Keratinocyte (primary cell): ENCODE data around the gene ECI1. TPM values are rescaled to one million over a fixed set of nuclear protein-coding genes. Genes with fewer than 3 reads are reported as not detected.

ENCODE experiments used
- DNase-seq: peaks from one replicate; pipeline ENCODE4 v3.0.0-alpha.2; 2011; ENCODE audit warnings: low read depth, missing footprints, low spot score
- FAIRE-seq: peaks from 2 replicates; lab custom pipeline; 2011; peaks lifted over from hg19 to GRCh38; lab: Jason Lieb, UNC
- H2AFZ ChIP-seq: 2 replicates; pipeline ENCODE4 v1.6.0; 2012; ENCODE audit warnings: low read length, control low read depth, inconsistent platforms; ENCODE audit not compliant: control insufficient read depth
- H3K27ac ChIP-seq: 2 replicates; pipeline ENCODE4 v1.5.1; 2011; ENCODE audit warnings: low read length; ENCODE audit not compliant: control insufficient read depth, insufficient read depth
- H3K27me3 ChIP-seq: 3 replicates; pipeline ENCODE4 v1.6.0; 2011; ENCODE audit warnings: low read length; ENCODE audit not compliant: control insufficient read depth, insufficient read depth; ENCODE audit errors: extremely low read depth
- H3K36me3 ChIP-seq, 2 experiments: 2 replicates in 1 of 2; 3 replicates in 1 of 2; pipeline ENCODE4 v1.5.1; 2011; ENCODE audit warnings: low read length in 2 of 2, mild to moderate bottlenecking in 1 of 2; ENCODE audit not compliant: control insufficient read depth in 2 of 2, insufficient read depth in 2 of 2; ENCODE audit errors: extremely low read depth in 1 of 2
- H3K4me1 ChIP-seq: 3 replicates; pipeline ENCODE4 v1.5.1; 2011; ENCODE audit warnings: low read length; ENCODE audit not compliant: control insufficient read depth, insufficient read depth; ENCODE audit errors: extremely low read depth
- H3K4me2 ChIP-seq: 3 replicates; pipeline ENCODE4 v1.6.0; 2011; ENCODE audit warnings: low read depth, low read length; ENCODE audit not compliant: control insufficient read depth, insufficient read depth; ENCODE audit errors: extremely low read depth
- H3K4me3 ChIP-seq, 3 experiments: fragments of 200-600 bp in 1 of 3; sonication (generic) in 1 of 3; 2 replicates in 2 of 3; 3 replicates in 1 of 3; pipeline ENCODE4 v1.5.1; 2011 to 2016; ENCODE audit warnings: low read length in 3 of 3, mild to moderate bottlenecking in 3 of 3, control low read depth in 2 of 3, inconsistent platforms in 1 of 3, low read depth in 1 of 3, mixed read lengths in 1 of 3, mixed run types in 1 of 3, moderate library complexity in 1 of 3; ENCODE audit not compliant: control insufficient read depth in 2 of 3, insufficient read depth in 2 of 3; ENCODE audit errors: extremely low read depth in 1 of 3
- H3K79me2 ChIP-seq: 2 replicates; pipeline ENCODE4 v1.6.0; 2012; ENCODE audit warnings: low read length; ENCODE audit not compliant: control insufficient read depth, insufficient read depth
- H3K9ac ChIP-seq: 3 replicates; pipeline ENCODE4 v1.6.0; 2011; ENCODE audit warnings: low read length; ENCODE audit not compliant: control insufficient read depth, insufficient read depth; ENCODE audit errors: extremely low read depth
- H3K9me1 ChIP-seq: 3 replicates; pipeline ENCODE4 v1.6.0; 2011; ENCODE audit warnings: low read length; ENCODE audit not compliant: control insufficient read depth, insufficient read depth; ENCODE audit errors: extremely low read depth
- H3K9me3 ChIP-seq: 2 replicates; pipeline ENCODE4 v1.5.1; 2012; ENCODE audit warnings: low read depth, low read length; ENCODE audit not compliant: control insufficient read depth
- H4K20me1 ChIP-seq: 3 replicates; pipeline ENCODE4 v1.6.0; 2011; ENCODE audit warnings: low read length; ENCODE audit not compliant: control insufficient read depth, insufficient read depth; ENCODE audit errors: extremely low read depth
- CTCF ChIP-seq, 3 experiments: IDR thresholded peaks in 1 of 3; conservative IDR thresholded peaks in 1 of 3; optimal IDR thresholded peaks in 1 of 3; 2 replicates in 2 of 3; 3 replicates in 1 of 3; pipeline versions ENCODE3 to v1.5.1; 2011; ENCODE audit warnings: low read length in 3 of 3, mild to moderate bottlenecking in 3 of 3, moderate library complexity in 2 of 3, control low read depth in 1 of 3, inconsistent platforms in 1 of 3; ENCODE audit not compliant: insufficient read depth in 2 of 3; ENCODE audit errors: extremely low read depth in 1 of 3
- EZH2 ChIP-seq: IDR thresholded peaks from one replicate; pipeline ENCODE4 v1.6.1; 2012; ENCODE audit warnings: inconsistent platforms, mild to moderate bottlenecking, low read length, moderate library complexity
- dilution Hi-C: fragments of 300-500 bp; cut with MboI; formaldehyde crosslinking; loops from one replicate; pipeline ENCODE4 v1.7.0; 2020; ENCODE audit warnings: low sequenced_read_pairs; ENCODE audit not compliant: extremely low pct_ligation_motif_present
- polyA plus RNA-seq, 5 experiments: library from polyadenylated mRNA; depleted of rRNA in 3 of 5; stranded (reverse) in 3 of 5; stranded (forward) in 1 of 5; unstranded in 1 of 5; fragments of >200 nt; gene quantifications; 1 replicate in 1 of 5; 2 replicates in 3 of 5; 3 replicates in 1 of 5; pipeline versions ENCODE4 v1.2.1 to v1.2.3, GENCODE V29; 2011 to 2012; ENCODE audit warnings: missing spikeins in 2 of 5, low read depth in 1 of 5, low replicate concordance in 1 of 5

ECI1 gene
- polyA plus RNA-seq, 1 donor (not counting 4 experiments of a cell fraction or from before 2014, with no cell fraction given) = 19.7 TPM

GRCh38 chr16:2244926-2245795, 6.2 kb downstream of the ECI1 start:
- no peak overlapping the region for H3K4me2 ChIP-seq
- no peak overlapping the region for H3K9ac ChIP-seq
- H3K79me2 ChIP-seq = peaks cover 8% of the 10 kb centered on the region
- FAIRE-seq = no peak
- peaks cover 6% of the 10 kb centered on the region for H3K4me1 ChIP-seq
- no peaks in the 10 kb centered on the region for H3K27me3 ChIP-seq
- H3K9me1 ChIP-seq = no peaks in the 10 kb centered on the region
- H4K20me1 ChIP-seq = no peaks in the 10 kb centered on the region
- dilution Hi-C loops = no loop called here
- H3K36me3 ChIP-seq = peaks cover 18 to 27% of the 10 kb centered on the region in 2 experiments
- TF ChIP-seq EZH2 (no peak), CTCF (optimal IDR thresholded peaks at IDR 0.05 in 1 of 3, IDR thresholded peaks at IDR 0.05 in 1 of 3, conservative IDR thresholded peaks at IDR 0.05 in 1 of 3; ENCODE audit: extremely low read depth in 1 of 3, insufficient read depth in 2 of 3, low read length in 3 of 3) (no peak)
- no peak overlapping the region for H2AFZ ChIP-seq
- no peaks in the 10 kb centered on the region for H3K9me3 ChIP-seq
- no peak overlapping the region for H3K27ac ChIP-seq
- no peak for DNase-seq
- no peak overlapping the region for H3K4me3 ChIP-seq

DNA sequence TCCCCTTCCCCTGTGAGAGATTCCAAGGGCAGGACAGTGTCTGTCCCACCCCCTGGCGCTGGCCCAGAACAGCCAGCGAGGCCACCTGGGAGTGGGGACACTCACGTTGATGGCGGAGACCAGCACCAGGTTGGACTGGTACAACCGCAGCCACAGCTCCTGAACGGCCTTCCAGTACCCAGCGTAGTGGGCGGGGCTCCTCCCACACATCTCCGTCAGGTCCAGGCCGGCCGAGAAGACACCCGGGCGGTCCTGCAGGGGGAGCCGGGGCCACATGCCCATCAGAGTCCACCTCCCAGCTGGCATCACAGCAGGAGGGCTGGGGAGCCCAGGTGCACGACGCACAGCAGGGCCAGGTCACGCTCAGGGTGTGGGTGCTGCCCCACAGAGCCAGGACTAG, 7.1 kb downstream of the ECI1 start:
- dilution Hi-C loops = no loop called here
- peaks cover 7% of the 10 kb centered on the region for H3K79me2 ChIP-seq
- H3K4me3 ChIP-seq = no peak overlapping the region
- H3K9ac ChIP-seq = no peak overlapping the region
- peaks cover 21 to 27% of the 10 kb centered on the region in 2 experiments for H3K36me3 ChIP-seq
- no peaks in the 10 kb centered on the region for H4K20me1 ChIP-seq
- no peak overlapping the region for H2AFZ ChIP-seq
- FAIRE-seq (no peak), DNase-seq (no peak)
- no peak for TF ChIP-seq EZH2
- no peak for TF ChIP-seq CTCF (optimal IDR thresholded peaks at IDR 0.05 in 1 of 3, IDR thresholded peaks at IDR 0.05 in 1 of 3, conservative IDR thresholded peaks at IDR 0.05 in 1 of 3; ENCODE audit: extremely low read depth in 1 of 3, insufficient read depth in 2 of 3, low read length in 3 of 3)
- no peaks in the 10 kb centered on the region for H3K9me3 ChIP-seq
- H3K4me2 ChIP-seq = no peak overlapping the region
- H3K27ac ChIP-seq = no peak overlapping the region
- no peaks in the 10 kb centered on the region for H3K27me3 ChIP-seq
- H3K4me1 ChIP-seq = peaks cover 3% of the 10 kb centered on the region
- H3K9me1 ChIP-seq = no peaks in the 10 kb centered on the region
